ENCODE data around the gene ANO6.

Gene ANO6

DNA sequence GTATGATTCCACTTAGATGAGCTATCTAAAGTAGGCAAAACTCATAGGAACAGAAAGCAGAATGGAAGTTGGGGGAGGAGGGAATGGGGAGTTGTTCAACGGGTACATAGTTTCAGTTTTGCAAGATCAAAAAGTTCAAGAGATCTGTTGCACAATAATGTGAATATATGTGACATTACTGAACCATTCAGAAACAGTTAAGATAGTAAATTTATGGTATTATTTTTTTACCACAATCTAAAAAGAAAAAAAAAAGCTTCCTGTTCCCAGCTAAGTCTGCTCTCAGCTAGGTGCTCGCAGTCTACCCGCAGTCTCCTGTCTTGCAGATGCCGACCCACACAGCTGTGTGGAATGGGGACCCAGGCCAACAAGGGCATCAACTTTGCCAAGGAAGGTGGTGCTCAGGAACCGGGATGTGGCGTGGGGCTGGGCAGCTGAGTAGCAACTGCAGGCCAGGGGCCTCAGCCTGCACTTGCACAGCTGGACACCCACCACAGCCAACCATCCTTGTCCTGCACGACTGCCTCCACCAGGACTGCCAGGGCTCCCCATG lies 15.3 kb upstream of the ANO6 start:
- no peaks in the 10 kb centered on the region for H3K36me3 Mint-ChIP-seq
- peak overlapping the region; percentile 43 for H3K27ac Mint-ChIP-seq
- no peaks in the 10 kb centered on the region for H3K9me3 Mint-ChIP-seq
- DNase-seq, result peak; percentile 25
- CTCF ChIA-PET, result interaction anchor here (0.7 to 1.5 kb wide), 3 partner anchors 13 to 18 kb away, joined by 3 to 4 read pairs (median 3); no protein-coding TSS in a partner anchor
- H3K27me3 Mint-ChIP-seq, result no peaks in the 10 kb centered on the region
- peak overlapping the region; percentile 33 for H3K4me3 Mint-ChIP-seq
- peaks cover 26% of the 10 kb centered on the region for H3K4me1 Mint-ChIP-seq

DNA sequence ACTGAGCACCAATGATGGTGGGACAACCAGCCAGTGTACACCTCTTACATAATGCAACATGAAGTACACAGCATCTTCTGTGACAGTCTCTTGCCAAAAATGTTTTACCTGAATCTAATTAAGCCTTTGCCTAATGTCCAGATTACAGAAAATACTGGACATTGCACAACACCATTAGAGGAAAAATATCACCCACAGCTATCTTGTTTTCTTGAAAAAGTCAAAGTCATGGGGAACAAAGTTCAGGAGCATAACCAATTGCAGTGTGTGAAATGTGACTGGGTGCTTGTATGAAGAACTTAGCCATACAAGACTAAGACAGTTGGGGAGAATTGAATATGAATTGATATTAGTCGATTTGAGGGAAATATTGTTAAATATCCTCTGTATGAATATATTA lies 12.1 kb upstream of the ANO6 start:
- Mint-ChIP-seq H3K27ac (no peak overlapping the region), H3K4me3 (no peak overlapping the region), H3K36me3 (no peaks in the 10 kb centered on the region), H3K4me1 (peaks cover 26% of the 10 kb centered on the region), H3K27me3 (no peaks in the 10 kb centered on the region), H3K9me3 (no peaks in the 10 kb centered on the region)
- CTCF ChIA-PET, result interaction anchor here (0.6 to 2.3 kb wide), 2 partner anchors 10 to 11 kb away, joined by 3 to 7 read pairs; no protein-coding TSS in a partner anchor
- no peak for DNase-seq

DNA sequence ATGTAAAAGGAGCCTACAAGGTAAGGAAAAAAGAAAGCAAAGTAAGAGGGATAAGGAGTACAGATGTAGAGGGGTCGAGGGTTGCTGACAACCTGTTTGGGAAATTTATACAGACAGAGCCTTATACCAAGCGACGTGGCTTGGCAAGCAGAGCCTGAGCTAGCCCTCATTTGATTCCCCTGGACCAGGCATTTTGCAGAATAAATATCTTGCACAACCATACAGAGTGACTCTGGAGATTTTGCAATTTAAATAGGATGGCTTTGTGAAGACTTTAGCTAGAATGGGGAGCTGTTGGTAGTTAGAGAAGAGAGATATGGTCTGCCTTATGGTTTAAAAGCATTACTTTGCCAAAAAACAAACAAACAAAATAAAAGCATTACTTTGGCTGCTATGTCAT lies 11.1 kb upstream of the ANO6 start:
- Mint-ChIP-seq H3K9me3 (no peaks in the 10 kb centered on the region), H3K27ac (no peak overlapping the region), H3K36me3 (no peaks in the 10 kb centered on the region), H3K27me3 (no peaks in the 10 kb centered on the region), H3K4me3 (no peak overlapping the region), H3K4me1 (peaks cover 20% of the 10 kb centered on the region)
- no peak for DNase-seq
- CTCF ChIA-PET, result interaction anchor here (2.3 kb wide), 1 partner anchor 10 kb away, joined by 7 read pairs; no protein-coding TSS in a partner anchor

DNA sequence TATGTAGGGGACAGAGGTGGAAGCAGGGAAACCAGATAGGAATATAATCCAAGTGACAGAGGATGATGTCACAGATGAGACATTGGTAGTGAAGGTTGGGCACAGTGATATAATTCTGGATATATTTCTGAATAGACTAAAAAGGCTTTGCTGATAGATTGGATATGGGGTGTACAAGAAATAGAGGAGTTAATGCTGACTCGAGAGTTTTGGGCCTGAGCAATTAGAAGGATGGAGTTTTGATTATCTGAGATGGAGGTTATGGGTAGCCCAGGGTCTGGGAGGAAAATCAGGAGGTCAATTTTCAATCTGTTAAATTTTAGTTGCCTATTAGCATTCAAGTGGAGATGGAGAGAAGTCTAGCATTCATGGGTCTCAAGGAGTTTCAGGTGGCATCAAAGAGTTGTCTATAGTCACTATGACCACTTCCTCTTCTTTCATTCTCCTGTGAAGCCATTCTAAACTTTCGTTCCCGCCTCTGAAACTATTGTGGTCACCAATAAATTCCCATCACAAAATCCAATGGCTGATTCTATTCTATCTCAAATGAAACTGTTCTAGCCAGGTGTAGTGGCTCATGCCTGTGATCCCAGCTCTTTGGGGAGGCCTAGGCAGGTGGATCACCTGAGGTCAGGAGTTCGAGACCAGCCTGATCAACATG lies 10.6 kb upstream of the ANO6 start:
- CTCF ChIA-PET, result interaction anchor here (0.8 to 2.3 kb wide), 2 partner anchors 9 to 10 kb away, joined by 4 to 7 read pairs; partner anchors contain the start of gene ANO6
- no peaks in the 10 kb centered on the region for H3K36me3 Mint-ChIP-seq
- DNase-seq, result no peak
- no peak overlapping the region for H3K27ac Mint-ChIP-seq
- peaks cover 15% of the 10 kb centered on the region for H3K4me1 Mint-ChIP-seq
- H3K9me3 Mint-ChIP-seq, result no peaks in the 10 kb centered on the region
- H3K27me3 Mint-ChIP-seq, result no peaks in the 10 kb centered on the region
- H3K4me3 Mint-ChIP-seq, result no peak overlapping the region

DNA sequence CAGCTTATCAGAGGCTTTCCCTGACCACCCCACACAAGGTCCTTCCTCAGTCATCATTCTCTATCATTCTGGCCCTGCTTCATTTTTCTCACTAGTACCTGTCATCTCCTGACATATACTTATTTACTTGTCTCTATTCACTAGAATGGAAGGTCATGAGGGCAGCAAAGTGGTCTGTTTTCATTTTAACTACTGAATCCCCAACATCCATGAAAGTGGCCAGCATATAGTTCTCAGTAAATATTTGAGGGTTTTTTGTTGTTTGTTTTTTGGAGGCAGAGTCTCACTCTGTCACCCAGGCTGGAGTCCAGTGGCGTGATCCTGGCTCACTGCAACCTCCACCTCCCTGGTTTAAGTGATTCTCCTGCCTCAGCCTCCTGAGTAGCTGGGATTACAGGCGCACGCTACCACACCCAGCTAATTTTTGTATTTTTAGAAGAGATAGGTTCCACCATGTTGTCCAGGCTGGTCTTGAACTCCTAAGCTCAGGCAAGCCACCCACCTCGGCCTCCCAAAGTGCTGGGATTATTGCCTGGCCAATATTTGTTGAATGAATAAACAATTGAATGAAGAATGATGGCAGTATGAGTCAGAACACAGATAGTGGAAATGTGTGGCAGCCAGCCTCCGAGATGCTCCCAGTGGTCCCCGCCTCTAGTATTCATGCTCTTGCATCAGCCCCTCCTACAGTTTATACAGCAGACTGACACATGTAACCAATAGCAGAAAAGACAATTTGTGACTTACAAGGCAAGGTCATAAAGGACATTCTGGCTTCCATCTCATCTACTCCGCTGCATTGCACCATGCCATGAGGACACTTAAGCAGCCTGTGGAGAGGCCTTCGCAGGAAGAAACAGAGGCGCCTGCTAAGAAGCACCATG lies 7.0 kb upstream of the ANO6 start:
- H3K27ac Mint-ChIP-seq, result no peak overlapping the region
- H3K27me3 Mint-ChIP-seq, result no peaks in the 10 kb centered on the region
- no peak for DNase-seq
- no peaks in the 10 kb centered on the region for H3K9me3 Mint-ChIP-seq
- H3K4me1 Mint-ChIP-seq, result peaks cover 2% of the 10 kb centered on the region
- no peaks in the 10 kb centered on the region for H3K36me3 Mint-ChIP-seq
- no peak overlapping the region for H3K4me3 Mint-ChIP-seq
- CTCF ChIA-PET, result no interaction called here

DNA sequence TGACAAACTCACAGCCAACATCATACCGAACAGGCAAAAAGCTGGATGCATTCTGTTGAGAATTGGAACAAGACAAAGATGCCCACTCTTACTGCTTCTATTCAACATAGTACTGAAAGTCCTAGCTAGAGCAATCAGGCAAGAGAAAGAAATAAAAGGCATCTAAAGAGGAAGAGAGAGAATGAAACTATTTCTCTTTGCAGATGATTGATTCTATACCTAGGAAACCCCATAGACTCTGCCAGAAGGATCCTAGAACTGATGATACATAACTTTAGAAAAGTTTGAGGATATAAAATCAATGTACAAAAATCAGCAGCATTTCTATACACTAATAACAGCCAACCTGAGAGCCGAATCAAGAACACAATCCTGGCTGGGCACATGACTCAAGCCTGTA lies 6.1 kb upstream of the ANO6 start:
- CTCF ChIA-PET, result no interaction called here
- H3K27me3 Mint-ChIP-seq, result no peaks in the 10 kb centered on the region
- H3K4me3 Mint-ChIP-seq, result no peak overlapping the region
- H3K27ac Mint-ChIP-seq, result no peak overlapping the region
- no peaks in the 10 kb centered on the region for H3K9me3 Mint-ChIP-seq
- no peaks in the 10 kb centered on the region for H3K36me3 Mint-ChIP-seq
- no peak for DNase-seq
- peaks cover 11% of the 10 kb centered on the region for H3K4me1 Mint-ChIP-seq

DNA sequence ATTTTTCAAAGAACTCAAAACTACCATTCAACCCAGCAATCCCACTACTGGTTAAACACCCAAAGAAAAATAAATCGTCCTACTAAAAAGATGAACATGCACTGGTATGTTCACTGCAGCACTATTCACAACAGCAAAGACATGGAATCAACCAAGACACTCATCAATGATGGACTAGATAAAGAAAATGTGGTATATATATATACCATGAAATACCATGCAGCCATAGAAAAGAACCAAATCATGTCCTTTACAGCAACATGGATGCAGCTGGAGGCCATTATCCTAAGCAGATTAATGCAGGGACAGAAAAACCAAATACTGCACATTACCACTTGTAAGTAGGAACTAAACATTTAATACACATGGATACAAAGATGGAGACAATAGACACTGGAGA lies 3.8 kb upstream of the ANO6 start:
- CTCF ChIA-PET, result interaction anchor here (1.6 kb wide), 1 partner anchor 41 kb away, joined by 6 read pairs; no protein-coding TSS in a partner anchor
- Mint-ChIP-seq H3K36me3 (peaks cover 2% of the 10 kb centered on the region), H3K27ac (no peak overlapping the region)

DNA sequence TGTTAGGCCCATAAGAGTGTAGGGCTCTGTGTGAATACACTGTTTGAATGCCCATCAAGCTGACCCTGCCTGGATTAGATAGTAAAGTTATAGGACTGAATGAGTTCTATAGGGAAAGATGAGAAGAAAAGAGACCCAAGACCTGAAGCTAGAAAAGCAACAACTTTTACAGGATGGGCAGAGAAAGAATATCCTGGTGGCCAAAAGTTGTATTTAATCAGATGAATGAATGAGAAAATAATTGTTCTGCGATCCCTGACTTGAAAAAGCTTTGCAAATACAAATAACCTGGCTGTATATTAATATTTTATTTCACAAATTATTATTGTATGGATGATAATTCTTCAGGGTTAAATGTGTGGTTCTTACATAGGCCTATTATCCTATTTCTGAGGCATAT lies 2.8 kb upstream of the ANO6 start:
- Mint-ChIP-seq H3K4me1 (peaks cover 33% of the 10 kb centered on the region), H3K4me3 (peak overlapping the region; percentile 1), H3K36me3 (peaks cover 2% of the 10 kb centered on the region), H3K27ac (no peak overlapping the region), H3K9me3 (no peaks in the 10 kb centered on the region), H3K27me3 (no peaks in the 10 kb centered on the region)
- CTCF ChIA-PET, result interaction anchor here (0.6 to 1.6 kb wide), 3 partner anchors 13 to 523 kb away, joined by 3 to 6 read pairs (median 3); no protein-coding TSS in a partner anchor
- no peak for DNase-seq

More for the DNA sequence above, 3.8 kb upstream of the ANO6 start:
- Mint-ChIP-seq H3K9me3 (no peaks in the 10 kb centered on the region), H3K4me1 (peaks cover 23% of the 10 kb centered on the region), H3K27me3 (no peaks in the 10 kb centered on the region), H3K4me3 (no peak overlapping the region)
- DNase-seq, result no peak

DNA sequence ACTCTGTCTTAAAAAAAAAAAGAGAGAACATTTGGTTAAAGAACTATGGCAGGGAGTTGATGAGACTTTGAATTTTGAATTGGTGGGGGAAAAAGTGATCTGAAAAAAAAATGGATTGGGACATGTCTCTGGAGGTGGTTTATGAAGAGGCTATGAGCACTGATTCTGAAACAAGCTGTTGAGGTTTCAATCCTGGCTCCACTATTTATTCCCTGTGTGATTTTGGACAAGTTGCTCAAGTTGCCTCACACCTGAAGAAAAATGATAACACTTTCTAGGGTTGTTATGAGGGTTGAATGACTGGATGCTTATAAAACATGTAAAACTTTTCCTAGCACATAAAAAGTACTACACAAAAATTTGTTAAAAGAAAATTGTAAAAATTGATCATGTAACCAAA lies 1.8 kb upstream of the ANO6 start:
- peaks cover 41% of the 10 kb centered on the region for H3K4me1 Mint-ChIP-seq
- H3K27me3 Mint-ChIP-seq, result no peaks in the 10 kb centered on the region
- no peaks in the 10 kb centered on the region for H3K9me3 Mint-ChIP-seq
- peaks cover 2% of the 10 kb centered on the region for H3K36me3 Mint-ChIP-seq
- H3K4me3 Mint-ChIP-seq, result no peak overlapping the region
- CTCF ChIA-PET, result interaction anchor here (1.1 to 1.8 kb wide), 4 partner anchors 10 to 318 kb away, joined by 3 to 7 read pairs (median 4); no protein-coding TSS in a partner anchor
- DNase-seq, result no peak
- no peak overlapping the region for H3K27ac Mint-ChIP-seq

DNA sequence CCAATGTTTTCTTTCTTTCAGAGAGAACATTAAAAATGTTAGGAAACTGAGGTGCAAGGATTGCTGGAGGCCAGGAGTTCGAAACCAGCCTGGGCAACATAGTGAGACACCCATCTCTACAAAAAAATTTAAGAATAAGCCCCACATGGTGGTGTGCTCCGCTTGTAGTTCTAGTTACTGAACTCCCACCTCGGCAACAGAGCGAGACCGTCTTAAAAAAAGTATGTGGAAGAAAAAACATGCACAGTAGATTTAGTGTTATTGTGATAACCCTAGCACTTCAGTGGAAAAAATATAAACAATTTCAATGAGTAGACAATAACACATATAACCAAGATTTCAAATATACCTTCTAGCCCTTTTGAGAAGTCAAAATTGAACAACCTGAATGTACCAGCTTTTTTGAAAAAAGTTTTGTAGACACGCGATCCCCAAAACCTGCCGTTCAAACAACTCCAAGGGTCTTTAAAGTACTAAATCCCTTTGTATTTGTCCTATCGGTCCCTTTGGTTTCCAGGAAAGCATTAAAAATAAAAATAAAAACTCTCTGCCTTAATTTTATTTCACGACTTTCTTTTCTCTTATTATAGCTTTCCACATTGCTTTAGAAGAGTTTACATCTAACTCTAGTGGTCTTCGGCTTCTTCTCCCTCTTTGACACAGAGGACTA lies 1.0 kb upstream of the ANO6 start:
- peaks cover 47% of the 10 kb centered on the region for H3K4me1 Mint-ChIP-seq
- no peaks in the 10 kb centered on the region for H3K9me3 Mint-ChIP-seq
- H3K27ac Mint-ChIP-seq, result peak overlapping the region; percentile 87
- CTCF ChIA-PET, result interaction anchor here (0.6 to 1.8 kb wide), 9 partner anchors 9 to 395 kb away, joined by 3 to 7 read pairs (median 4); no protein-coding TSS in a partner anchor
- peaks cover 2% of the 10 kb centered on the region for H3K36me3 Mint-ChIP-seq
- DNase-seq, result peak; percentile 25
- peak overlapping the region; percentile 83 for H3K4me3 Mint-ChIP-seq
- no peaks in the 10 kb centered on the region for H3K27me3 Mint-ChIP-seq

DNA sequence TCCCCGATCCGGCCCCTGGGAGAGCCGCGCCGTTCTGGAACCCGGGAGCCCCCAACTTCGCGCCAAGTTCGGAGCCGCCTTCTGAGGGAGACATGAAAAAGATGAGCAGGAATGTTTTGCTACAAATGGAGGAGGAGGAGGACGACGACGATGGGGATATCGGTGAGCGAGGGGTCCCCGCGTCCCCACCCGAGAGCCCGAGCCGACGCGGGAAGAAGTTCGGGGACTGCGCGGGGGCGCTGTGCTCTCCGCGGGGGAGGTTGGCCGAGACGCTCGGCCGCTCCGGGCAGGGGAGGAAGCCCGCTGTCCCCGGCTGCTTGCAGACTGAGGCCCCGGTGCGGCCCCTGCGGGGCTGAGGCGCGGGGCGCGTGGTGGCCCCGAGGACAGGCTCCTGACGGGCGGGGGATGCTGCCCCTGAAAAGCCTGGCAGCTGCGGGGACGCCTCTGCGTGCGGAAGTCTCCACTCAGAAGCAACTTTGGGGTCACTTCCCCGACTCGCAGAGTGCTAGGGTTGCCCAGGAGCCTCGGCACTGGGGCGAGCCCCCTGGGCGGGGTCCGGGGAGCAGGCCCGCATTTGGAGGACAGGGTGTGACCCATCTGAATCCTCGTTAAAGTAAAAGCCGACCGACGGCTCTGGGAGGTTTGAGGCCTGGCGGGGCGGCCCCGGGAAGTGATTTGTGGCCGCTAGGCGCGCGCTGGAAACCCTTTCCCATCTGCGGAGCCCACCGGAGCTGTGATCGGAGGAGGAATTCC lies 511 bp downstream of the ANO6 start:
- peak overlapping the region; percentile 83 for H3K4me3 Mint-ChIP-seq
- H3K36me3 Mint-ChIP-seq, result peaks cover 13% of the 10 kb centered on the region
- H3K27ac Mint-ChIP-seq, result peak overlapping the region; percentile 88
- H3K9me3 Mint-ChIP-seq, result no peaks in the 10 kb centered on the region
- CTCF ChIA-PET, result interaction anchor here (1.1 to 1.8 kb wide), 8 partner anchors 11 to 164 kb away, joined by 3 to 5 read pairs (median 4); no protein-coding TSS in a partner anchor
- DNase-seq, result peak; percentile 66
- H3K4me1 Mint-ChIP-seq, result peaks cover 57% of the 10 kb centered on the region
- H3K27me3 Mint-ChIP-seq, result no peaks in the 10 kb centered on the region

DNA sequence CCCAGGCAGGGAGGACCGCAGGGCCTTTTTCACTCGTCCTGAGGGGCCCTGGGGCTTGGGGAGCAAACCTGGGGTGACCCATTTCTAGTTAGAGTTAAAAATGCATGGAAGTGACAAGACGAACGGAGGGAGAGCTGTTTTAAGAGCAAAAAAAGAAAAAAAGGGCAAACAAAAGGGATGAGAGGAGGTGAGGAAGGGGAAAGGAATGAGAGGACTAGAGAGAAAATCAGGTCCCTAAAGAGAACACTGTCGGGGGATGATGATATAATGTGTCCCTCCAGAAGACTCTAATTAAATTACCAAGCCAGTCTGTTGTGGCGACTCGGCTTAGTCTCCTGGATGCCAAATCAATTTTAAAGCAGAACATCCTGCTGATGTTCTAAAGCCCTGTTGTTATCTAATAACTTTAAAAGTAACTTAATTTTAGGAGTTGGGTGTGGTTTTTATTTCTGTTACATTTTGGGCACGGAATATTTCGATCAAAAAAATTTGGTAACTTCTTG lies 1.1 kb downstream of the ANO6 start:
- Mint-ChIP-seq H3K27me3 (no peaks in the 10 kb centered on the region), H3K27ac (peak overlapping the region; percentile 88), H3K4me3 (peak overlapping the region; percentile 83), H3K9me3 (no peaks in the 10 kb centered on the region), H3K4me1 (peaks cover 58% of the 10 kb centered on the region), H3K36me3 (peaks cover 14% of the 10 kb centered on the region)
- DNase-seq, result no peak
- CTCF ChIA-PET, result interaction anchor here (0.6 to 1.8 kb wide), 8 partner anchors 10 to 163 kb away, joined by 3 to 5 read pairs (median 4); no protein-coding TSS in a partner anchor

DNA sequence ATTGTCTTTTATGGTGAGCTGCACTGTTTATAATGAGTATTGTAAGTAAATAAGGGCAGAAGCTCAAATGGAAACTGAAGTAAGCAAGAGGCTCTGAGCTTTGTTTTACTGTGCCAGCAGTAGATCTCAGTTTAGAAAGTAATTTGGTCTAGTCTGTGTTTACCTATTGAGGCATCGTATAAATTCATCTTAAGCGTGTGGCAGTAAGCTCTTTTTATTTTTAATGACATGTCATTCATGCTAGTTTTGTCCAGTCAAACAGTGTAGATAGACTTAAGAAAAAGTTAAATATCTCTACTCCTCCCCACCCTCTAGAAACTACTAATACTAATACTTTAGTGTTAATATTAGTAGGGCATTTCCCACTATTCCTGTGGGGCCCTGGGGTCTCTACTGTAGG lies 2.0 kb downstream of the ANO6 start:
- H3K36me3 Mint-ChIP-seq, result peaks cover 19% of the 10 kb centered on the region
- peak overlapping the region; percentile 83 for H3K4me3 Mint-ChIP-seq
- DNase-seq, result no peak
- peaks cover 58% of the 10 kb centered on the region for H3K4me1 Mint-ChIP-seq
- CTCF ChIA-PET, result interaction anchor here (0.7 to 1.8 kb wide), 6 partner anchors 11 to 170 kb away, joined by 3 to 5 read pairs (median 4); no protein-coding TSS in a partner anchor
- H3K27ac Mint-ChIP-seq, result no peak overlapping the region
- H3K9me3 Mint-ChIP-seq, result no peaks in the 10 kb centered on the region
- no peaks in the 10 kb centered on the region for H3K27me3 Mint-ChIP-seq
